Neuronal stem cell (in vitro differentiated cells): ENCODE results near the gene USP26.

Source experiments
- DNase-seq: peaks from one replicate; pipeline ENCODE4 v3.0.0-alpha.2; 2013; ENCODE audit warnings: low spot score
- H2AFZ ChIP-seq: one replicate; pipeline ENCODE4 v1.6.1; 2013; ENCODE audit warnings: mild to moderate bottlenecking, low read length, inconsistent platforms
- H2AK5ac ChIP-seq: 2 replicates; pipeline ENCODE4 v1.6.1; 2013; ENCODE audit warnings: low read depth, mild to moderate bottlenecking, inconsistent platforms, low read length, moderate library complexity, mixed read lengths
- H2BK120ac ChIP-seq: 2 replicates; pipeline ENCODE4 v1.6.1; 2013; ENCODE audit warnings: low read depth, mild to moderate bottlenecking, inconsistent platforms, low read length, moderate library complexity, mixed read lengths
- H2BK12ac ChIP-seq: one replicate; pipeline ENCODE4 v1.6.1; 2013; ENCODE audit warnings: low read length, inconsistent platforms
- H2BK15ac ChIP-seq: 2 replicates; pipeline ENCODE4 v1.6.1; 2013; ENCODE audit warnings: mild to moderate bottlenecking, low read length, inconsistent platforms, mixed read lengths
- H2BK5ac ChIP-seq: one replicate; pipeline ENCODE4 v1.6.1; 2013; ENCODE audit warnings: inconsistent platforms, mild to moderate bottlenecking, low read length, moderate library complexity
- H3K14ac ChIP-seq: one replicate; pipeline ENCODE4 v1.6.1; 2013; ENCODE audit warnings: low read length, inconsistent platforms
- H3K18ac ChIP-seq: 2 replicates; pipeline ENCODE4 v1.6.1; 2013; ENCODE audit warnings: low read length, inconsistent platforms
- H3K23ac ChIP-seq: 2 replicates; pipeline ENCODE4 v1.6.1; 2013; ENCODE audit warnings: low read depth, mild to moderate bottlenecking, mixed read lengths, low read length, inconsistent platforms; ENCODE audit not compliant: poor library complexity
- H3K27ac ChIP-seq: replicated peaks from 3 replicates; pipeline ENCODE4 v1.5.1; 2013; ENCODE audit warnings: low read length, inconsistent platforms
- H3K27me3 ChIP-seq, 3 experiments: 2 replicates each; pipeline ENCODE4 v1.6.1; 2013; ENCODE audit warnings: low read length in 3 of 3, mild to moderate bottlenecking in 2 of 3, inconsistent platforms in 1 of 3, low read depth in 1 of 3, mixed read lengths in 1 of 3, moderate library complexity in 1 of 3; ENCODE audit not compliant: control insufficient read depth in 3 of 3, insufficient read depth in 3 of 3
- H3K36me3 ChIP-seq, 2 donors: replicated peaks in 1 of 2; 2 replicates each; pipeline ENCODE4 v1.6.1; 2013; ENCODE audit warnings: low read length in 2 of 2; ENCODE audit not compliant: control insufficient read depth in 2 of 2, insufficient read depth in 2 of 2
- H3K4ac ChIP-seq: 2 replicates; pipeline ENCODE4 v1.6.1; 2013; ENCODE audit warnings: inconsistent platforms, mild to moderate bottlenecking, low read length, moderate library complexity
- H3K4me1 ChIP-seq, 2 donors: 1 replicate in 1 of 2; 2 replicates in 1 of 2; pipeline ENCODE4 v1.6.1; 2013; ENCODE audit warnings: low read length in 2 of 2, low read depth in 1 of 2; ENCODE audit not compliant: control insufficient read depth in 2 of 2, insufficient read depth in 1 of 2
- H3K4me2 ChIP-seq: one replicate; pipeline ENCODE4 v1.6.1; 2013; ENCODE audit warnings: mild to moderate bottlenecking, low read length, inconsistent platforms; ENCODE audit not compliant: insufficient read depth, poor library complexity, severe bottlenecking
- H3K4me3 ChIP-seq, 2 donors: 2 replicates each; pipeline ENCODE4 v1.5.1; 2013; ENCODE audit warnings: low read length in 2 of 2, mild to moderate bottlenecking in 2 of 2, inconsistent platforms in 1 of 2, moderate library complexity in 1 of 2
- H3K79me1 ChIP-seq: one replicate; pipeline ENCODE4 v1.6.1; 2013; ENCODE audit warnings: low read depth, mild to moderate bottlenecking, inconsistent platforms, low read length, moderate library complexity
- H3K9ac ChIP-seq: one replicate; pipeline ENCODE4 v1.6.1; 2013; ENCODE audit warnings: mild to moderate bottlenecking, low read depth, low read length, inconsistent platforms; ENCODE audit not compliant: poor library complexity
- H3K9me3 ChIP-seq, 2 donors: replicated peaks in 1 of 2; 2 replicates each; pipeline versions ENCODE3 to v1.6.1; 2013; ENCODE audit warnings: low read length in 2 of 2, mild to moderate bottlenecking in 2 of 2, inconsistent platforms in 1 of 2, low read depth in 1 of 2, mixed read lengths in 1 of 2, moderate library complexity in 1 of 2; ENCODE audit not compliant: control insufficient read depth in 2 of 2, insufficient read depth in 1 of 2
- H4K8ac ChIP-seq: one replicate; pipeline ENCODE4 v1.6.1; 2013; ENCODE audit warnings: low read depth, mild to moderate bottlenecking, inconsistent platforms, low read length, moderate library complexity
- H4K91ac ChIP-seq: one replicate; pipeline ENCODE4 v1.6.1; 2013; ENCODE audit warnings: low read length, low read depth, mild to moderate bottlenecking, inconsistent platforms; ENCODE audit not compliant: poor library complexity
- WGBS, 2 donors: extraction: QIAGEN DNeasy Blood & Tissue Kit; methylation state at CpG; one replicate each; pipeline ENCODE4 v1.1.7; 2013; ENCODE audit warnings: missing lambda C conversion rate in 2 of 2, mixed read lengths in 1 of 2; ENCODE audit not compliant: insufficient read length in 2 of 2, insufficient replicate concordance in 1 of 2; ENCODE audit errors: extremely low coverage in 2 of 2; 5-methylcytosine and 5-hydroxymethylcytosine counted together

Gene USP26

GRCh38 chrX:133007458-133007857, 89.5 kb downstream of the USP26 start:
- H2BK120ac ChIP-seq: no peak overlapping the region
- H3K18ac ChIP-seq: no peak overlapping the region
- no peak overlapping the region for H2BK5ac ChIP-seq
- H2AFZ ChIP-seq: no peak overlapping the region
- no peak overlapping the region for H3K14ac ChIP-seq
- no peak for DNase-seq
- H4K91ac ChIP-seq: no peak overlapping the region
- H3K4me2 ChIP-seq: no peak overlapping the region
- H2BK15ac ChIP-seq: no peak overlapping the region
- H3K36me3 ChIP-seq: no peaks in the 10 kb centered on the region
- H2BK12ac ChIP-seq: no peak overlapping the region
- H3K9ac ChIP-seq: no peak overlapping the region
- WGBS, 2 donors: no CpG with 5 or more reads among the region's 3 CpGs
- H3K4me1 ChIP-seq: no peaks in the 10 kb centered on the region
- no peak overlapping the region for H2AK5ac ChIP-seq
- H3K23ac ChIP-seq: no peak overlapping the region
- H3K4ac ChIP-seq: no peak overlapping the region
- peaks cover 2 to 4% of the 10 kb centered on the region in 2 donors for H3K9me3 ChIP-seq
- no peak overlapping the region for H3K4me3 ChIP-seq
- peaks cover 0 to 3% (median 0%) of the 10 kb centered on the region in 3 experiments for H3K27me3 ChIP-seq
- no peak overlapping the region for H3K27ac ChIP-seq
- H4K8ac ChIP-seq: no peak overlapping the region
- H3K79me1 ChIP-seq: no peaks in the 10 kb centered on the region

GRCh38 chrX:133005616-133006015, 91.3 kb downstream of the USP26 start:
- no peaks in the 10 kb centered on the region for H3K79me1 ChIP-seq

GRCh38 chrX:133005042-133005441, 91.9 kb downstream of the USP26 start:
- DNase-seq: peak; percentile 9
- Histone ChIP-seq H3K27ac (no peak overlapping the region), H2AK5ac (no peak overlapping the region), H3K14ac (no peak overlapping the region), H3K9ac (no peak overlapping the region), H3K4me3 (no peak overlapping the region), H3K27me3 (peaks cover 0 to 5% (median 0%) of the 10 kb centered on the region in 3 experiments), H4K8ac (no peak overlapping the region), H4K91ac (no peak overlapping the region), H2BK12ac (no peak overlapping the region), H2AFZ (no peak overlapping the region), H3K4ac (no peak overlapping the region), H3K4me1 (no peaks in the 10 kb centered on the region), H3K23ac (no peak overlapping the region), H3K18ac (no peak overlapping the region), H2BK120ac (no peak overlapping the region), H3K4me2 (no peak overlapping the region), H3K9me3 (peaks cover 2 to 4% of the 10 kb centered on the region in 2 donors), H3K79me1 (no peaks in the 10 kb centered on the region), H2BK5ac (no peak overlapping the region), H3K36me3 (no peaks in the 10 kb centered on the region), H2BK15ac (no peak overlapping the region)
- no CpG with 5 or more reads among the region's 2 CpGs for WGBS, 2 donors

More at GRCh38 chrX:133005616-133006015, 91.3 kb downstream of the USP26 start:
- no peak overlapping the region for H4K8ac ChIP-seq
- no peak overlapping the region for H3K18ac ChIP-seq
- peaks cover 2 to 4% of the 10 kb centered on the region in 2 donors for H3K9me3 ChIP-seq
- H2AFZ ChIP-seq: no peak overlapping the region
- no peak overlapping the region for H2BK12ac ChIP-seq
- no peak for DNase-seq
- no peaks in the 10 kb centered on the region for H3K4me1 ChIP-seq
- H3K27me3 ChIP-seq: peaks cover 0 to 3% (median 0%) of the 10 kb centered on the region in 3 experiments
- no peak overlapping the region for H3K4me2 ChIP-seq
- H3K14ac ChIP-seq: no peak overlapping the region
- no peak overlapping the region for H3K27ac ChIP-seq
- no peak overlapping the region for H3K23ac ChIP-seq
- no CpG with 5 or more reads among the region's 1 CpG for WGBS, 2 donors
- H4K91ac ChIP-seq: no peak overlapping the region
- no peaks in the 10 kb centered on the region for H3K36me3 ChIP-seq
- H3K9ac ChIP-seq: no peak overlapping the region
- no peak overlapping the region for H2BK15ac ChIP-seq
- no peak overlapping the region for H2BK5ac ChIP-seq
- no peak overlapping the region for H2BK120ac ChIP-seq
- H3K4ac ChIP-seq: no peak overlapping the region
- H2AK5ac ChIP-seq: no peak overlapping the region
- H3K4me3 ChIP-seq: no peak overlapping the region

GRCh38 chrX:132999209-132999608, 97.7 kb downstream of the USP26 start:
- Histone ChIP-seq H4K8ac (no peak overlapping the region), H2AK5ac (no peak overlapping the region)
- no CpG with 5 or more reads among the region's 1 CpG for WGBS, 2 donors

More at GRCh38 chrX:132999209-132999608, 97.7 kb downstream of the USP26 start:
- Histone ChIP-seq H3K9ac (no peak overlapping the region), H3K4ac (no peak overlapping the region), H3K27me3 (peaks cover 0 to 6% (median 0%) of the 10 kb centered on the region in 3 experiments), H2AFZ (no peak overlapping the region), H2BK12ac (no peak overlapping the region), H4K91ac (no peak overlapping the region), H2BK120ac (no peak overlapping the region), H3K23ac (no peak overlapping the region), H3K4me3 (no peak overlapping the region), H3K14ac (no peak overlapping the region), H3K27ac (no peak overlapping the region), H3K4me2 (no peak overlapping the region), H2BK5ac (no peak overlapping the region), H3K4me1 (peaks cover 0 to 2% of the 10 kb centered on the region in 2 donors), H3K18ac (no peak overlapping the region), H3K79me1 (no peaks in the 10 kb centered on the region), H2BK15ac (no peak overlapping the region), H3K36me3 (no peaks in the 10 kb centered on the region), H3K9me3 (no peaks in the 10 kb centered on the region)
- DNase-seq: no peak
